ENCODE data around the gene CHPF2. TPM values are rescaled to one million over a fixed set of nuclear protein-coding genes. Genes with fewer than 3 reads are reported as not detected.

The CHPF2 gene
- total RNA-seq, 4 donors from 2014 or later: 31.4 to 50.2 (median 43.2) TPM

DNA sequence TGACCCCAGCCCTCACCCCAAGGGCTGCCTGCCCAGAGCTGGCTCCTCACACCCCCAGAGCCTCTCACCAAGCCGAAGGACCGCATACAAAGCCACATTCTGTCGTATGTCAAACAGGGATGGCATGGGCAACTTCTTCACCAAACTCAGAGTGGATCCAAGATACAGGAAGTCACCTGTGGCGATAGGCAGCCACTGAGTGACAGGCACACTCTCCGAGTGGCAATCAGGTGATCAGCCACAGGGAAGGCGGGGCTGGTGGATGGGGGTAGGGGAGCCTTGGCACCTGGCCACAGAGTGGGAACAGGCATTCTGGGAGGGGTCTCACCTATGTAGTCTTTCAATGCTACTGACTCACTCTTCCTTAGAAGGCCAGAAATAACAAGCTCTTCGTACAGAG, 38.1 kb upstream of the CHPF2 start:
- Histone ChIP-seq H3K36me3 (no peaks in the 10 kb centered on the region), H3K27ac (no peak overlapping the region), H3K4me3 (no peak overlapping the region), H3K9me3 (no peaks in the 10 kb centered on the region), H3K4me1 (no peaks in the 10 kb centered on the region), H3K27me3 (no peaks in the 10 kb centered on the region)
- no peak for TF ChIP-seq POLR2A (IDR thresholded peaks at IDR 0.05)
- TF ChIP-seq, protein P1, sequence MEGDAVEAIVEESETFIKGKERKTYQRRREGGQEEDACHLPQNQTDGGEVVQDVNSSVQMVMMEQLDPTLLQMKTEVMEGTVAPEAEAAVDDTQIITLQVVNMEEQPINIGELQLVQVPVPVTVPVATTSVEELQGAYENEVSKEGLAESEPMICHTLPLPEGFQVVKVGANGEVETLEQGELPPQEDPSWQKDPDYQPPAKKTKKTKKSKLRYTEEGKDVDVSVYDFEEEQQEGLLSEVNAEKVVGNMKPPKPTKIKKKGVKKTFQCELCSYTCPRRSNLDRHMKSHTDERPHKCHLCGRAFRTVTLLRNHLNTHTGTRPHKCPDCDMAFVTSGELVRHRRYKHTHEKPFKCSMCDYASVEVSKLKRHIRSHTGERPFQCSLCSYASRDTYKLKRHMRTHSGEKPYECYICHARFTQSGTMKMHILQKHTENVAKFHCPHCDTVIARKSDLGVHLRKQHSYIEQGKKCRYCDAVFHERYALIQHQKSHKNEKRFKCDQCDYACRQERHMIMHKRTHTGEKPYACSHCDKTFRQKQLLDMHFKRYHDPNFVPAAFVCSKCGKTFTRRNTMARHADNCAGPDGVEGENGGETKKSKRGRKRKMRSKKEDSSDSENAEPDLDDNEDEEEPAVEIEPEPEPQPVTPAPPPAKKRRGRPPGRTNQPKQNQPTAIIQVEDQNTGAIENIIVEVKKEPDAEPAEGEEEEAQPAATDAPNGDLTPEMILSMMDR (IDR thresholded peaks at IDR 0.05): no peak
- no peak for DNase-seq

DNA sequence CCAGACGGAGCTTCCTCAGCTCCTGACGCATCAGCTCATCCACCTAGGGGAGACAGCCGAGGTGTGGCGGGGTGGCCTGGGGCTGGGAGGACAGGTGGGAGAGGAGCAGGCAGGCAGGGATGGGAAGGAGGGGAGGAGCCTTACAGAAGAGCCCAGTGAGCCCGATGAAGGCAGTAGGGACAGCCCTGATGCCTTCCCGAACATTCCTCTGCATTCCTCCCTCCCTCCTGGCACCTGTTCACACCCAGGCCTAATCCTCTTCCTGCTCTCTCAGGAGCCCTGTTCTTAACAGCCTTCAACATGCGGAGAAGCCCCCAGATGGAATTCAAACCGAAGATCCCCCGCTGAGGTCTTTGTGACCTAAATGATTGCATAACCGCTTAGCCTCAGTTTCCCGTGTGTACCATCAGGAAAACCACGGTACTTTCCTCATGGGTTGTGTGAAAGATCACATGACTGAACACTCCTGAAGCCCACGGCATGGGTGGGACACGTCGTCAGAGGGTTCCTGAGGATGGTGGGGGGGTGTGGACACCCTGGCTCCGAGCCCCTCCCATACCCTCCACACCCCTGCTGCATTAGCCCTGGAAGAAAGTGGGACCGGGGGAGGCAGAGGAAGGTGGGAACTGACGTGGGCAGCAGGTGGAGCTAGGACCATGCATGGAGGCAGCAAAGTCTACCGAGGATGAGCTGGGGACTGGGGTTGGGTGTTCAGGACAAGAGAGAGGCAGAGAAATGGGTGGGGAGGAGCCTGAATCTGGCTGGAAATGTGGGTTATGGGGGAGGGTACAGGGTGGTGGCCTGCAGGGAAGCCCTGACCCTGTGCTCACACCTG, 36.5 kb upstream of the CHPF2 start:
- TF ChIP-seq, protein P1 (IDR thresholded peaks at IDR 0.05): no peak
- no peak for TF ChIP-seq POLR2A (IDR thresholded peaks at IDR 0.05)
- no peaks in the 10 kb centered on the region for H3K27me3 ChIP-seq
- no peak overlapping the region for H3K4me3 ChIP-seq
- H3K9me3 ChIP-seq: no peaks in the 10 kb centered on the region
- H3K4me1 ChIP-seq: no peaks in the 10 kb centered on the region
- DNase-seq: no peak
- no peaks in the 10 kb centered on the region for H3K36me3 ChIP-seq
- H3K27ac ChIP-seq: no peak overlapping the region

DNA sequence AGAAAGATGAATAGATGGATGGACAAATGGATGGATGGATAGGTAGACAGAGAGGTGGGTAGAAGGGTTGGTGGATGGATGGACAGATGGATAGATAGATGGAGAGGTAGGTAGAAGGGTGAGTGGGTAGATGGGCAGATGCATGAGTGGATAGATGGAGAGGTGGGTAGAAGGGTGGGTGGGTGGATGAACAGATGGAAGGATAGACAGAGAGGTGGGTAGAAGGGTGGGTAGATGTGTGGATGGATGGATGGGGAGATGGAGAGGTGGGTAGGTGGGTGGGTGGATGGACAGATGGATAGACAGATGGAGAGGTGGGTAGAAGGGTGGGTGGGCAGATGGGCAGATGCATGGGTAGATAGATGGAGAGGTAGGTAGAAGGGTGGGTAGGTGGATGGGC, 34.4 kb upstream of the CHPF2 start:
- H3K9me3 ChIP-seq: no peaks in the 10 kb centered on the region
- TF ChIP-seq, protein P1 (IDR thresholded peaks at IDR 0.05): no peak
- TF ChIP-seq POLR2A (IDR thresholded peaks at IDR 0.05): no peak
- H3K36me3 ChIP-seq: no peaks in the 10 kb centered on the region
- H3K4me3 ChIP-seq: no peak overlapping the region
- no peaks in the 10 kb centered on the region for H3K4me1 ChIP-seq
- DNase-seq: no peak
- H3K27ac ChIP-seq: no peak overlapping the region
- no peaks in the 10 kb centered on the region for H3K27me3 ChIP-seq

DNA sequence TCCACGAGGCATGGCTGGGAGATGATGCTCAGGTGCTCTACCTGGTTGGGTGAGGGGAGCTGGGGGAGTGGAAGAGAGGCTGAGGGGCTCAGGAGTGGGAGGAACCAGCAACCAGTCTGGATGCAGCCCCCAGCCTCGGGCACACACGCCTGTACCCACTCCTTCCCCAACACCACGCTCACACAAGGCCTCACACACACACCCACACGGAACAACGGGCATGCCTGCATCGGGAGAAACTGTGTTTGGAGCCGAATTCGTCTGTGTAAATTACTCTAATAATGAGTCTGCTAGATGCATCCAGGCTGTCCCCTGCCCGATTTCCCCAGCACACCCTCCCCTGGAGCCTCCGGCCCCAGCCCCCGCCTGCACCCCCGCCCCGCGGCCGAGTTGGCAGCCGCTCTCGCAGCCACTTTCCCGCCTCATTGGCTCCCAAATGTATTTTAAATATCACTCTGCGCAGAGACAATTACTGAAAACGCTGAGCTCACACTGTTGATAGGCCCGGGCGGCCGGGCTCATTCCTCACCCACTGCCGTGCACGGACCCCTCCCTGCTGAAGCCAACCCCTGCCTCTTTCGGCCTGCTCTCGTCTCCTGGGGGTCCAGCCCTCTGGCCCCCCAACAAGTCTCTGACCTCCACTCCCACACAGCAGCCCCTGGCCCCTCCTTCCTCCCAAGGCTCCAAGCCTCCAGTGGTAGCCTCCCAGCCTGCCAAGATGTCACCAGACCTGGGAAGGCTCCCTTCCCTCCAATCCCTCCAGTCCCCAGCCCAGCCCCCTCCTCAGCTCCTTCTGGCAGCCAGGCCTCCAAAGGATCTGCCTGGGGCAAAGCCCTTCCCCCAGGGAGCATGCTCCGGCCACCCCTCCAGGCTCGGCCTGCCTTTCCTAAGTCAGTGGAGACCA, 33.1 kb upstream of the CHPF2 start:
- H3K36me3 ChIP-seq: no peaks in the 10 kb centered on the region
- H3K4me3 ChIP-seq: no peak overlapping the region
- DNase-seq: no peak
- H3K4me1 ChIP-seq: no peaks in the 10 kb centered on the region
- TF ChIP-seq, protein P1 (IDR thresholded peaks at IDR 0.05): no peak
- TF ChIP-seq POLR2A (IDR thresholded peaks at IDR 0.05): no peak
- H3K27me3 ChIP-seq: no peaks in the 10 kb centered on the region
- no peaks in the 10 kb centered on the region for H3K9me3 ChIP-seq
- H3K27ac ChIP-seq: no peak overlapping the region

DNA sequence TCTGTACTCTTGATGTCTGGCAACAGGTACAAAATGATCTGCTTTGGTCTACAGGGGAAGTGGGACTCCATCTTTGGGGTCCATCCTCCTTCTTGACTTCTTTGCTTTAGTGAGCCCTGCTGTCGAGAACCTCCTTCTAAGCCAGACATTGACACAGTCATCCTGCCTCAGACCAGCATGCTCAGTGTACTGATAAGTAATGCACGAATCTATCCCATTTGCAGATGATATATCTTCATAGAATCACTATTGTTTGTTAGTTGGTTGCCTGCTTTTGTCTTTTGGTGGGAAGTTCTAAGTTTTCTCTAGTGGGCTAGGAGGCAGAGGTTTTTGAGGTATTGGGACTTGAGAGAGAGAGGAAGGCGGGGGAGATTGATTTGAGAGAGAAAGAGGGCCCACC, 30.9 kb upstream of the CHPF2 start:
- Histone ChIP-seq H3K4me1 (no peaks in the 10 kb centered on the region), H3K9me3 (no peaks in the 10 kb centered on the region), H3K4me3 (no peak overlapping the region), H3K27ac (no peak overlapping the region), H3K27me3 (no peaks in the 10 kb centered on the region), H3K36me3 (no peaks in the 10 kb centered on the region)
- no peak for DNase-seq
- TF ChIP-seq, protein P1 (IDR thresholded peaks at IDR 0.05): no peak
- TF ChIP-seq POLR2A (IDR thresholded peaks at IDR 0.05): no peak
